Measurements from ENCODE around the gene COX5A. TPM values are rescaled to one million over a fixed set of nuclear protein-coding genes. Genes with fewer than 3 reads are reported as not detected.

COX5A gene
- total RNA-seq, 4 donors from 2014 or later: 59.4 to 326 (median 195) TPM

- peak; percentile 93 to 97 (median 95) for DNase-seq
- Histone ChIP-seq H3K27ac (peak within 1 kb of the TSS; percentile 91 to 98 (median 94)), H3K27me3 (no peaks in the 10 kb centered on the region), H3K4me1 (peaks cover 8 to 43% (median 30%) of the 10 kb centered on the region in 4 donors), H3K36me3 (peaks cover 0 to 7% (median 0%) of the 10 kb centered on the region in 3 donors), H3K4me3 (peak within 1 kb of the TSS; percentile 66 to 89 (median 78)), H3K9me3 (no peaks in the 10 kb centered on the region)
- TF ChIP-seq POLR2A (IDR thresholded peaks at IDR 0.05) (peak; percentile 90 to 91), CTCF (IDR thresholded peaks at IDR 0.05) (no peak)
Observed at GRCh38 chr15:74873036-74873755, 64.7 kb downstream of the COX5A start, which contains the start of gene SCAMP2. Gene SCAMP2 (minus strand): TSS chr15:74873365. CDS start chr15:74873255, 110 bp downstream.

- Histone ChIP-seq H3K4me1 (peaks cover 8 to 48% (median 32%) of the 10 kb centered on the region in 4 donors), H3K4me3 (peak overlapping the region; percentile 66 to 89 (median 78)), H3K27me3 (no peaks in the 10 kb centered on the region), H3K36me3 (peaks cover 0 to 8% (median 0%) of the 10 kb centered on the region in 3 donors), H3K9me3 (no peaks in the 10 kb centered on the region), H3K27ac (peak overlapping the region; percentile 91 to 98 (median 94))
- no peak for TF ChIP-seq POLR2A (IDR thresholded peaks at IDR 0.05)
- TF ChIP-seq CTCF (IDR thresholded peaks at IDR 0.05): no peak
- DNase-seq: no peak
Observed at GRCh38 chr15:74872702-74873035, 65.2 kb downstream of the COX5A start.

- Histone ChIP-seq H3K27ac (peak overlapping the region; percentile 62 to 98 (median 94)), H3K4me3 (peak overlapping the region in 2 of 4 donors; percentile 4 to 74)
Observed at GRCh38 chr15:74870436-74871215, 67.2 kb downstream of the COX5A start.

More at GRCh38 chr15:74870436-74871215, 67.2 kb downstream of the COX5A start:
- no peaks in the 10 kb centered on the region for H3K9me3 ChIP-seq
- H3K4me1 ChIP-seq: peaks cover 8 to 66% (median 37%) of the 10 kb centered on the region in 4 donors
- TF ChIP-seq CTCF (IDR thresholded peaks at IDR 0.05) (no peak), POLR2A (IDR thresholded peaks at IDR 0.05) (no peak)
- DNase-seq: no peak
- no peaks in the 10 kb centered on the region for H3K27me3 ChIP-seq
- peaks cover 0 to 8% (median 0%) of the 10 kb centered on the region in 3 donors for H3K36me3 ChIP-seq

Small RNAs within 50 kb of the gene (small RNA-seq; reads per million reads assigned to genes)
- gene RF00019: 0 reads per million in 2 donors

Other genes starting within 250 kb of the COX5A start
- 10 to 100 TPM; 23.5 to 43.7 (median 32.2) TPM for gene EDC3, start 242.0 kb downstream of the COX5A start, total RNA-seq
- 1 to 10 TPM in 1 of 4 donors, under 1 TPM in 1, not detected in 2; 0.70 to 3.3 TPM for gene CYP1A1, start 212.5 kb downstream of the COX5A start, total RNA-seq
- not detected for gene CYP1A2, start 189.2 kb downstream of the COX5A start, total RNA-seq
- gene CSK, start 156.0 kb downstream of the COX5A start, total RNA-seq: 100 to 1,000 TPM in 1 of 4 donors, 10 to 100 TPM in 3; 53.8 to 122 (median 66.2) TPM
- gene LMAN1L, start 125.2 kb downstream of the COX5A start, total RNA-seq: not detected
- not detected for gene CPLX3, start 111.4 kb downstream of the COX5A start, total RNA-seq
- gene ULK3, start 94.9 kb downstream of the COX5A start, total RNA-seq: 100 to 1,000 TPM; 194 to 508 (median 288) TPM
- gene SCAMP2, start 64.7 kb downstream of the COX5A start, total RNA-seq: 100 to 1,000 TPM in 3 of 4 donors, 10 to 100 TPM in 1; 60.2 to 206 (median 151) TPM
- gene MPI, start 48.0 kb downstream of the COX5A start, total RNA-seq: 100 to 1,000 TPM in 3 of 4 donors, 10 to 100 TPM in 1; 52.0 to 221 (median 174) TPM
- 10 to 100 TPM; 48.7 to 76.5 (median 57.6) TPM for gene FAM219B, start 31.2 kb downstream of the COX5A start, total RNA-seq
- 10 to 100 TPM in 2 of 4 donors, 1 to 10 TPM in 2; 7.4 to 15.3 (median 9.5) TPM for gene RPP25, start 18.7 kb upstream of the COX5A start, total RNA-seq
- 10 to 100 TPM in 3 of 4 donors, 1 to 10 TPM in 1; 5.0 to 78.1 (median 53.4) TPM for gene SCAMP5, start 57.5 kb upstream of the COX5A start, total RNA-seq
- 10 to 100 TPM in 3 of 4 donors, 1 to 10 TPM in 1; 8.4 to 63.5 (median 20.5) TPM for gene PPCDC, start 85.5 kb upstream of the COX5A start, total RNA-seq